Measurements from ENCODE around the gene RGPD5. TPM values are rescaled to one million over a fixed set of nuclear protein-coding genes. Genes with fewer than 3 reads are reported as not detected.
"Not testable (repeated sequence)": the region's sequence is repeated elsewhere in the genome, so short reads cannot be mapped to it uniquely, and the experiment has no call there.

Gene RGPD5
- total RNA-seq, 1 donor from 2014 or later, result 28.7 TPM

DNA sequence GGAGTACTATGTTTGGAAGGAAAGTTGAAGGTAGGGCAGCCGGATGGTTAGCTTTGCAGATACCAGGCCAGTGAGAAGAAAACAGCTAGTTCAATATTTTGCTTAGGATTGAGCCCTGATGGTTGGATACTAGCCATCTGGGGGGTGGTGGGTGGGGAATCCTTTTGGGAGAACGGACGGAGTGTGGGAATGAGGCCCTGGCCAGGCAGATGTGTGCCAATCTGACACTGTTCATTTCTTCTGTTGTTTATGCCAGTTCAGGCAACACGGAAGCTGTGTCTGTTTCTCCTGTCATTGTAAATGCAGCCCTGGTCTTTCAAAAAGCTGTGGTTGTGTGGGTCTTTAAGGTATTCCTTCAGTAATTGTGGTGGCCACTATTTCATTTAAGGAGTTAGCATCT is 96.9 kb downstream of the RGPD5 start:
- DNase-seq (ENCODE audit: low spot score); ATAC-seq: not testable (repeated sequence)

DNA sequence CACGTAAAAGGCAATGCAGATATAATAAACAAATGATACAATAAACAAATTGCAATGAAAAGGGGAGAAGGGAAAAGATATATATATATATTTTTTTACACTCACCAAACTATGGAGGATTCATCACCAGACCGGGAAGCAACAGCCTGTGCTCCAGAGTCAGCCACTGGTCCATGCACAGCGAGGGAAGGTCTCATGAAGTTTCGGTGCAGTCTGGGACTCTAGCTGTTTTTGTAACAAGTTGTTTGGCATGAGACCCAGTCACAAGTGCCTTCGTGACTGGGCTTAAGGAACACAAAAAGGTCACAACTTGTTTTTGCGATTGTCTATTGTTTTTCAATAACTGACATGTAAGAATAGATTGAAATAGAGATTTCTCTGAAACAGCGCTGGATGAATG is 99.6 kb downstream of the RGPD5 start:
- peak; percentile 84 for ATAC-seq
- not testable (repeated sequence) for DNase-seq (ENCODE audit: low spot score)

DNA sequence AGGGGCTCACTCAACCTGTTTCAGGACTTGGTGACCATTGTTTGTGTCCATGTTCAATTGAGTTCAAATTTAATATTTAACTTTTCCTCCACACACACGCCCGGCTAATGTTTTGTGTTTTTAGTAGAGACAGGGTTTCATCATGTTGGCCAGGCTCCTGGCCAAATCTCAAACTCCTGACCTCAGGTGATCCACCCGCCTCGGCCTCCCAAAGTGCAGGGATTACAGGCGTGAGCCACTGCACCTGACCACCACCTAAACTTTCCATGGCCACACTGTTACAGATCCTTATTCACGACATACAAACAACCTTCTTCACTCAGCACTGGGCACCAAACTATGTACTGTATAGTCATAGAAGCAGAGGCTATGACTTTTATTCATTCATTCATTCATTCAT is 100.0 kb downstream of the RGPD5 start:
- not testable (repeated sequence) for DNase-seq (ENCODE audit: low spot score)
- peak; percentile 81 for ATAC-seq

DNA sequence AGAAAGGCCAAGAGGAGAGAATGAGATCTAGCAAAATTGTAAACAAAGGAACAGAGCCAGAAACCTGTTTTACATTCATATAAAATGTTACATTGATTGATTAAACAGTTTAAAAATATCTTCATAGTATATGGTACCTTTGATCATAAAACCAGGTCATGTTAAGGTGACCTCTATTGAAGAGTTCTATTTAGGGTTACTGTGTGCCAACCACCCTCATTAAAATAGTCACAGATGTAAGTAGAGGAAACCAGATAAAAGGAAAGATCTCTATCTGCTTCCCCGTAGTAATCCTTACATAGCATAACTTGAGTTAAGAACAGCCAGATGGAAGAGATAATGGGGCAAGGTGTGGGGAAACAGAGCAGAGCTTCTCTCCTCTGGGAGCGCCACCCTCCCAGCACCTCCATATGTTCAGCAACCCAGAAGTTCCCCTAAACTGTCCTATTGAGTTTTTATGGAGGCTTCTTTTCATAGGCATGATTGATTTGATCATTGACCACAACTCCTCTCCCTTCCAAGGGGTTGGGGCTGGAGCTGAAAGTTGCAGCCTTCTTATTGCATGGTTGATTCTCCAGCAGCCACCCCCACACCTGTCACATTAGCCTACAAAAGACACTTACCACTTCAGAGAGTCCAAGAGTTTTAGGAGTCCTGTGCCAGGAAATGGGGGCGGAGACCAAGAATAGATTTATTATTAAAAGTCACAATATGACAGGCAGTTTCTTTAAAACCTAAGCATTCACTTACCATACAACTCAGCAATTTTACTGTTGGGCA is 101.2 kb downstream of the RGPD5 start:
- not testable (repeated sequence) for DNase-seq (ENCODE audit: low spot score); ATAC-seq

DNA sequence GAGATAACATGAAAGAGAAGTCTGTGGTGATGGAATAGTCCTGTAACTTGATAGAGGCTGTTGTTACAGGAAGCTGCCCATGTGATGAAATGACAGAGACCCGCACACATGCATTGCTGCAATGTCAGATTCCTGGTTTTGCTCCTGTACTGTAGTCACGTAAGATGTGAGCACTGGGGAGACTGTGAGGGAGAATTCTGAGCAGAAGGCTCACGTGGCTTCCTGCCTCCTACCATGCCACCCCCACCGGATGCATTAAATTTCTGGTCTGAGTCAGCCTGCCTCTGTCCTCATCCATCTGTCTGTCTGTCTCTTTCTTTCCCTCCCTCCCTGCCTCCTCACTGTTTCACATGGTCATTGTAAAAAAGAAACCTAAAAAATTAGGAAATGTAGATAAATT is 102.1 kb downstream of the RGPD5 start:
- ATAC-seq, result not testable (repeated sequence)

DNA sequence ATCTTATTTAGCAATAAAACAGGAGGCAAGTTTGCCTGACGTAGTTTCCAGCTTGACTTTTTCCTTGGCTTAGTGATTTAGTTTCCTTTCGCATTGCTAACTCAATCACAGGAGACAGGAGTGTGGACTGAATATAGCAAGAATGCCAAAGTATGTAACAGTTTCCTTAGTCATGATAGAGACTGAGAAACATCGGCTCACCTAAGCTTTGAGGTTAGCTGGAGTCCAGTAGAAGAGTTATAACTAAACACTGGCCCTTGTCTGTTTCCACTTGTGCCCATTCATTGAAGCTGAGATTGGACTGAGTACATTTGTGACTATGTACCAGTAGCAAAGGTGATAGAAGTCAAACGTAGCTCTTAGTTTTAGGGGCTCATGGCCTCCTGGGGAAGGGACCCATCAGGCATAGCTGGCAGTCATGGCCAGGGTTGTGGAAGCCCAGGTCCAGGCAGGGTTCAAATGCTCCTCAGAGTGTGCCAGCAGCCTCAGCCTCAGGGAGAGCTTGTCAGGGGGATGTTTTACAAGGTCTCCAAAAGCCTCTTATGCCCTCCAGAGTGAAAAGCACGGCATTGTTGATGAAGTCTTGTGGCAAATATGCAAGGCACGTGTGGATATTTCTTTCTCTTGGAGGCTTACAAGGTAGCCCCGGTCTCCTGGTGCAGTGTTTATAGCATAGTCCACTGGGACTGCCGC is 103.8 kb downstream of the RGPD5 start:
- ATAC-seq, result not testable (repeated sequence)

More for the DNA sequence above, 102.1 kb downstream of the RGPD5 start:
- DNase-seq (ENCODE audit: low spot score), result not testable (repeated sequence)

DNA sequence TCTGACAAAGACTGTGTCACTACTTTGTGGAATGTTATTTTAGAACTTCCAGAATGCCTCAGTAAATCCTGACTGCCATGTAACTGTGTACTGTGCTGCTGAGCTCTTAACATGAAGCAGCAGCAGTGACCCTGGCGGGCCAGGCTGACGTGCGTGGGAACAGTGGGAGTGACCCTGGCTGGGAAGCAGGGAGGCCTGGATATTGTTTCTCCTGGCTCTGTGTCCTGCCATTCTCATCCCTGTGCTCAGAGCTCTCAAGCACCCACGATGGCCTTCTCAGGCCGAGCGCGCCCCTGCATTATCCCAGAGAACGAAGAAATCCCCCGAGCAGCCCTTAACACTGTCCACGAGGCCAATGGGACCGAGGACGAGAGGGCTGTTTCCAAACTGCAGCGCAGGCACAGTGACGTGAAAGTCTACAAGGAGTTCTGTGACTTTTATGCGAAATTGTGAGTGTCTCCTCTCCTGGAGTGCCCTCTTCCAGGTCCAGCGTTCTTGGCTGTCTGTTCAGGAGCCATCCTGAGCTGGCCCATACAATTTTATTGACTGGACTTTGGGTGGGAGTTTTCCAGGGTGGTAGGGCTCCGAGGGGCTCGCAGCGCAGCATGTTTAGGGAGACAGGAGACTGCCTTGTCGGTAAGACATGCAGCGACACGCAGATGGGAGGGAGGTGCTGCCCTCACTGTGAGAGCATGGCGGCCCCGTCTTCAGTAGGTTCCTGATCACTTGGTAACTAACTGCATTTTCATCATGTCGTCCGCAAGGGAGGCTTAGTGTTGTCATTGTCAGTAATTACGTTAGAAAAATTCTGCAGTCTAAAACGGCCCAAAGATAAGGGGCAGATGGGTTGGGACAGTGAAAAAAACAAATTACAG is 104.6 kb downstream of the RGPD5 start, which contains the start of gene LIMS3:
TSS of gene LIMS3 (plus strand) at position 227 of the 875 bp plus-strand sequence. CDS start at position 268, 41 bp downstream.
- ATAC-seq, result peak; percentile 27

More for the DNA sequence above, 103.8 kb downstream of the RGPD5 start:
- DNase-seq (ENCODE audit: low spot score), result not testable (repeated sequence)

DNA sequence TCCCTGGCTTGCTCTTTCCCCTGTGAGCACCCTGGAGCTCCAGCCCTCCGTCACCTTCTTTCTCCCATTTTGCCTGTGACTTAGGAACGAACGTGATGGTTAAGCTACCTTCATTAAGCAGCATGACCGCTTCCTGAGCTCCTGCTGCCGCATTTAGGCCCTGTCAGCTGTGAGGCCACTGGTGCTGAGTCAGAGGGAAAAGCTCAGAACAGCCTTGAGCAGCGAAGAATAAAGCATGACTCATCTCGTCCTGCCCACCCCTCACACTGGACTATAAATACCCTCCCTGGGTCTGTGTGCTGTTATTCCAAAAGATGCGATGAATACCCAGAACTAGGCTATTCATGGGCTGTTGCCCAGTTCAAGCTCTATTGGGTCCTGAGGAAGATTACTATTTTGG is 111.7 kb downstream of the RGPD5 start:
- not testable (repeated sequence) for DNase-seq (ENCODE audit: low spot score)

More for the DNA sequence above, 104.6 kb downstream of the RGPD5 start, which contains the start of gene LIMS3:
- DNase-seq (ENCODE audit: low spot score), result not testable (repeated sequence)

More for the DNA sequence above, 111.7 kb downstream of the RGPD5 start:
- not testable (repeated sequence) for ATAC-seq

Other genes with a start within 250 kb of the RGPD5 start
- 36.3 TPM for gene SEPTIN10, start 180.3 kb upstream of the RGPD5 start, total RNA-seq
- 21.3 TPM for gene SOWAHC, start 179.9 kb upstream of the RGPD5 start, total RNA-seq
- gene LIMS3, start 104.4 kb downstream of the RGPD5 start, total RNA-seq, result not detected